ENCODE data around the gene LPCAT4.
A peak's percentile ranks its signal among the peaks of the same experiment; 100 is the strongest.

The LPCAT4 gene

DNA sequence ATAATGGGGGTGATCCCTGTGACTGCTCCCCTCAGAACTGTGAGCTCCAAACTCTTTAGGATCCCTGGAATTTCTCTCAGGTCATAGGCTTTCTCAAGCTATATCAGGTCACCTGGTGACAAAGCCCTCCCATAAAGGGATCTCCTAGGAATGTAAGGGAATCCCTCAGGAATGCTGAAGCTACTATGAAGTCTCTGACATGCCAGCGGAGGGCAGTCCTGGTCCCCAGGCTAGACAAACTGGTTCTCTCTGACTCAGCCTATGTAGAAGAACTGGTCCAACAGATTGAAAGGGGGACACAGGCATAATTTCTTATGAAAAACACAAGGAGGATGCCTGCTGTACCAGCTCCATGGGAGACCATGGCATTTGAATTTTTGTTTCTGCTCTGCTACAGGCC, 6.7 kb downstream of the LPCAT4 start:
- WGBS (ENCODE audit: extremely low coverage, insufficient coverage, low lambda C conversion rate): no CpG with 5 or more reads among the region's 1 CpG
- H3K27ac ChIP-seq (ENCODE audit: low read depth, low read length): no peak overlapping the region
- H3K4me2 ChIP-seq (ENCODE audit: low read length): no peak overlapping the region

GRCh38 chr15:34359416-34359815, 7.6 kb downstream of the LPCAT4 start:
- H3K79me2 ChIP-seq (ENCODE audit: control insufficient read depth, insufficient read depth, low read length): no peaks in the 10 kb centered on the region
- no peak overlapping the region for H3K9ac ChIP-seq (ENCODE audit: low read length)
- no peak overlapping the region for H4K5ac ChIP-seq (ENCODE audit: low read length)
- H3K56ac ChIP-seq (ENCODE audit: low read length): no peak overlapping the region
- no peak overlapping the region for H3K4me3 ChIP-seq (ENCODE audit: low read length)
- peaks cover 3% of the 10 kb centered on the region for H3K36me3 ChIP-seq (ENCODE audit: control insufficient read depth, insufficient read depth, low read length)
- no peak overlapping the region for H3K23ac ChIP-seq (ENCODE audit: low read length)
- DNase-seq: no peak
- no peak overlapping the region for H2BK5ac ChIP-seq (ENCODE audit: low read length)
- peaks cover 7% of the 10 kb centered on the region for H3K79me1 ChIP-seq (ENCODE audit: low read length)
- no peak overlapping the region for H3K4me2 ChIP-seq (ENCODE audit: low read length)
- no peak overlapping the region for H3K4ac ChIP-seq (ENCODE audit: low read depth, low read length)
- no peaks in the 10 kb centered on the region for H3K27me3 ChIP-seq (ENCODE audit: insufficient read depth, low read length, poor library complexity)
- no peak overlapping the region for H3K27ac ChIP-seq (ENCODE audit: low read depth, low read length)
- no peak overlapping the region for H2AK5ac ChIP-seq (ENCODE audit: low read length)
- no CpG with 5 or more reads among the region's 3 CpGs for WGBS (ENCODE audit: extremely low coverage, insufficient coverage, low lambda C conversion rate)
- H3K4me1 ChIP-seq (ENCODE audit: control insufficient read depth, low read depth, low read length): no peaks in the 10 kb centered on the region
- no peak overlapping the region for H2BK15ac ChIP-seq (replicated peaks; ENCODE audit: low read depth)
- no peak overlapping the region for H3K18ac ChIP-seq (ENCODE audit: low read length)
- H4K8ac ChIP-seq (ENCODE audit: low read depth, low read length): no peak overlapping the region
- H2BK120ac ChIP-seq (ENCODE audit: low read depth, low read length): no peak overlapping the region

More for the DNA sequence above, 6.7 kb downstream of the LPCAT4 start:
- Histone ChIP-seq H3K56ac (ENCODE audit: low read length) (no peak overlapping the region), H4K5ac (ENCODE audit: low read length) (no peak overlapping the region), H3K4me1 (ENCODE audit: control insufficient read depth, low read depth, low read length) (peaks cover under 1% of the 10 kb centered on the region), H3K79me1 (ENCODE audit: low read length) (peaks cover 13% of the 10 kb centered on the region), H3K79me2 (ENCODE audit: control insufficient read depth, insufficient read depth, low read length) (peaks cover 6% of the 10 kb centered on the region), H3K4me3 (ENCODE audit: low read length) (no peak overlapping the region), H2AK5ac (ENCODE audit: low read length) (no peak overlapping the region), H4K8ac (ENCODE audit: low read depth, low read length) (no peak overlapping the region), H3K27me3 (ENCODE audit: insufficient read depth, low read length, poor library complexity) (no peaks in the 10 kb centered on the region), H2BK5ac (ENCODE audit: low read length) (no peak overlapping the region), H2BK15ac (replicated peaks; ENCODE audit: low read depth) (no peak overlapping the region), H3K18ac (ENCODE audit: low read length) (no peak overlapping the region), H2BK120ac (ENCODE audit: low read depth, low read length) (no peak overlapping the region), H3K9ac (ENCODE audit: low read length) (no peak overlapping the region), H3K36me3 (ENCODE audit: control insufficient read depth, insufficient read depth, low read length) (peaks cover 3% of the 10 kb centered on the region), H3K23ac (ENCODE audit: low read length) (no peak overlapping the region), H3K4ac (ENCODE audit: low read depth, low read length) (no peak overlapping the region)
- peak; percentile 93 for DNase-seq

- Histone ChIP-seq H3K4me2 (ENCODE audit: low read length) (no peak overlapping the region), H3K4ac (ENCODE audit: low read depth, low read length) (no peak overlapping the region), H2BK120ac (ENCODE audit: low read depth, low read length) (no peak overlapping the region), H3K9ac (ENCODE audit: low read length) (no peak overlapping the region), H2BK15ac (replicated peaks; ENCODE audit: low read depth) (no peak overlapping the region), H3K36me3 (ENCODE audit: control insufficient read depth, insufficient read depth, low read length) (peaks cover 3% of the 10 kb centered on the region), H3K23ac (ENCODE audit: low read length) (no peak overlapping the region), H2AK5ac (ENCODE audit: low read length) (no peak overlapping the region), H3K56ac (ENCODE audit: low read length) (no peak overlapping the region), H3K79me1 (ENCODE audit: low read length) (peaks cover 5% of the 10 kb centered on the region), H3K4me3 (ENCODE audit: low read length) (no peak overlapping the region), H3K27me3 (ENCODE audit: insufficient read depth, low read length, poor library complexity) (no peaks in the 10 kb centered on the region), H3K79me2 (ENCODE audit: control insufficient read depth, insufficient read depth, low read length) (no peaks in the 10 kb centered on the region), H2BK5ac (ENCODE audit: low read length) (no peak overlapping the region), H4K5ac (ENCODE audit: low read length) (no peak overlapping the region), H3K27ac (ENCODE audit: low read depth, low read length) (no peak overlapping the region), H4K8ac (ENCODE audit: low read depth, low read length) (no peak overlapping the region), H3K4me1 (ENCODE audit: control insufficient read depth, low read depth, low read length) (no peaks in the 10 kb centered on the region), H3K18ac (ENCODE audit: low read length) (no peak overlapping the region)
- DNase-seq: no peak
- no CpG with 5 or more reads among the region's 4 CpGs for WGBS (ENCODE audit: extremely low coverage, insufficient coverage, low lambda C conversion rate)
These were observed 8.0 kb downstream of the LPCAT4 start for GRCh38 chr15:34358948-34359347.

GRCh38 chr15:34358367-34358766, 8.6 kb downstream of the LPCAT4 start:
- H3K18ac ChIP-seq (ENCODE audit: low read length): no peak overlapping the region
- H4K5ac ChIP-seq (ENCODE audit: low read length): no peak overlapping the region
- DNase-seq: peak; percentile 37
- H2BK15ac ChIP-seq (replicated peaks; ENCODE audit: low read depth): no peak overlapping the region
- no peak overlapping the region for H3K27ac ChIP-seq (ENCODE audit: low read depth, low read length)
- H3K4ac ChIP-seq (ENCODE audit: low read depth, low read length): no peak overlapping the region
- H3K4me2 ChIP-seq (ENCODE audit: low read length): no peak overlapping the region
- no peak overlapping the region for H2AK5ac ChIP-seq (ENCODE audit: low read length)
- H2BK5ac ChIP-seq (ENCODE audit: low read length): no peak overlapping the region
- no peaks in the 10 kb centered on the region for H3K27me3 ChIP-seq (ENCODE audit: insufficient read depth, low read length, poor library complexity)
- no peak overlapping the region for H3K9ac ChIP-seq (ENCODE audit: low read length)
- no CpG with 5 or more reads among the region's 3 CpGs for WGBS (ENCODE audit: extremely low coverage, insufficient coverage, low lambda C conversion rate)
- H3K4me3 ChIP-seq (ENCODE audit: low read length): no peak overlapping the region
- no peaks in the 10 kb centered on the region for H3K79me2 ChIP-seq (ENCODE audit: control insufficient read depth, insufficient read depth, low read length)
- peaks cover 3% of the 10 kb centered on the region for H3K79me1 ChIP-seq (ENCODE audit: low read length)
- no peak overlapping the region for H3K23ac ChIP-seq (ENCODE audit: low read length)
- H2BK120ac ChIP-seq (ENCODE audit: low read depth, low read length): no peak overlapping the region
- H3K56ac ChIP-seq (ENCODE audit: low read length): no peak overlapping the region
- no peaks in the 10 kb centered on the region for H3K4me1 ChIP-seq (ENCODE audit: control insufficient read depth, low read depth, low read length)
- H4K8ac ChIP-seq (ENCODE audit: low read depth, low read length): no peak overlapping the region
- H3K36me3 ChIP-seq (ENCODE audit: control insufficient read depth, insufficient read depth, low read length): peaks cover 3% of the 10 kb centered on the region

DNA sequence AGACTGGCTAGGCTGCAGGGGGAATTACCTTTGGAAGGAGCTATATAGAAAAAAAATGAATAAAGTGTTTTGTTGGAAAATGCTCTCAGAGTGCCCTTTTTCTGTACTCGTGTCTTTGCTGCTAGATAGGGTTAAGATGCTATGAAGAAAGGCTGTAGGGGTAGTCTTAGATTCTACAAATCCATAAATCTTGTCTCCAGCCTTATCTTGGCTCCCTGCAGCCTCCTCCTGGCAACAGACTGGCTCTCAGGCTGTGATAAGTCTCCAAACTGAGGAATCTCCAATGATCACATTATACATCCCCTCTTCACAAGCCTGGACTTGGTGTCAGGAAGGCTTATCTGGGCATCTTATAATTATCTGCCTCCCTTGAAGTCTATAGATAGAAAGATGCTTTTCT, 9.3 kb downstream of the LPCAT4 start:
- H3K4ac ChIP-seq (ENCODE audit: low read depth, low read length): no peak overlapping the region
- H3K4me3 ChIP-seq (ENCODE audit: low read length): no peak overlapping the region
- H3K9ac ChIP-seq (ENCODE audit: low read length): no peak overlapping the region
- H3K27me3 ChIP-seq (ENCODE audit: insufficient read depth, low read length, poor library complexity): no peaks in the 10 kb centered on the region
- no peak overlapping the region for H2BK5ac ChIP-seq (ENCODE audit: low read length)
- no CpG with 5 or more reads among the region's 1 CpG for WGBS (ENCODE audit: extremely low coverage, insufficient coverage, low lambda C conversion rate)
- no peak overlapping the region for H2BK15ac ChIP-seq (replicated peaks; ENCODE audit: low read depth)
- H3K4me2 ChIP-seq (ENCODE audit: low read length): no peak overlapping the region
- DNase-seq: no peak
- H3K56ac ChIP-seq (ENCODE audit: low read length): no peak overlapping the region
- H3K79me2 ChIP-seq (ENCODE audit: control insufficient read depth, insufficient read depth, low read length): no peaks in the 10 kb centered on the region
- no peak overlapping the region for H3K18ac ChIP-seq (ENCODE audit: low read length)
- H3K23ac ChIP-seq (ENCODE audit: low read length): no peak overlapping the region
- no peak overlapping the region for H2BK120ac ChIP-seq (ENCODE audit: low read depth, low read length)
- no peak overlapping the region for H4K8ac ChIP-seq (ENCODE audit: low read depth, low read length)
- no peak overlapping the region for H2AK5ac ChIP-seq (ENCODE audit: low read length)
- H3K27ac ChIP-seq (ENCODE audit: low read depth, low read length): no peak overlapping the region
- H3K79me1 ChIP-seq (ENCODE audit: low read length): no peaks in the 10 kb centered on the region
- H3K4me1 ChIP-seq (ENCODE audit: control insufficient read depth, low read depth, low read length): no peaks in the 10 kb centered on the region
- peaks cover 3% of the 10 kb centered on the region for H3K36me3 ChIP-seq (ENCODE audit: control insufficient read depth, insufficient read depth, low read length)
- no peak overlapping the region for H4K5ac ChIP-seq (ENCODE audit: low read length)

DNA sequence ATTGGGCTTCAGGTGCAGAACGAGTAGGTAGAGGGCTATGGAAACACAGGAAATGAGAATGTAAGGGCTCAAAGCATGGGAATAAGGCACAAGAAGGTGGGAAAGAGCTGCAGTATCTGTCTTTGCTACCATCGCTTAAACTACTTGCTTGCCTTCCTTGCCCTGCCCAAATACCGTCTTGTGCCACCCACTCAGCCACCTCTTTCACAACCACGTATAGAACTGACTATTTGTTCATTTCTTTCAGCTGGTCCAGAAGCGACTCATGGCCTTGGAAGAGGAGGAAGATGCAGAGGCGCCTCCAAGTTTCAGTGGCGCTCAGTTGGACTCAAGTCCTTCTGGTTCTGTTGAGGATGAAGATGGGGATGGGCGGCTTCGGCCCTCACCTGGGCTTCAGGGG, 11.8 kb downstream of the LPCAT4 start:
- Histone ChIP-seq H4K5ac (ENCODE audit: low read length) (no peak overlapping the region), H3K4me2 (ENCODE audit: low read length) (no peak overlapping the region), H3K27me3 (ENCODE audit: insufficient read depth, low read length, poor library complexity) (no peaks in the 10 kb centered on the region), H2BK15ac (replicated peaks; ENCODE audit: low read depth) (no peak overlapping the region), H2BK120ac (ENCODE audit: low read depth, low read length) (no peak overlapping the region), H3K18ac (ENCODE audit: low read length) (no peak overlapping the region), H3K4me3 (ENCODE audit: low read length) (no peak overlapping the region), H2AK5ac (ENCODE audit: low read length) (no peak overlapping the region), H3K9ac (ENCODE audit: low read length) (no peak overlapping the region), H3K79me1 (ENCODE audit: low read length) (no peaks in the 10 kb centered on the region), H3K27ac (ENCODE audit: low read depth, low read length) (no peak overlapping the region), H3K4ac (ENCODE audit: low read depth, low read length) (no peak overlapping the region), H3K36me3 (ENCODE audit: control insufficient read depth, insufficient read depth, low read length) (peaks cover 3% of the 10 kb centered on the region), H3K79me2 (ENCODE audit: control insufficient read depth, insufficient read depth, low read length) (no peaks in the 10 kb centered on the region), H4K8ac (ENCODE audit: low read depth, low read length) (no peak overlapping the region), H3K56ac (ENCODE audit: low read length) (no peak overlapping the region), H3K23ac (ENCODE audit: low read length) (no peak overlapping the region), H3K4me1 (ENCODE audit: control insufficient read depth, low read depth, low read length) (no peaks in the 10 kb centered on the region), H2BK5ac (ENCODE audit: low read length) (no peak overlapping the region)
- no peak for DNase-seq
- WGBS (ENCODE audit: extremely low coverage, insufficient coverage, low lambda C conversion rate): no CpG with 5 or more reads among the region's 9 CpGs

All from mesendoderm (in vitro differentiated cells).